GM15510 (cell line): ENCODE data around the gene DIPK1C.

Experiments
- POLR2A ChIP-seq: IDR thresholded peaks from 3 replicates; pipeline ENCODE4 v1.6.1; 2011; ENCODE audit warnings: borderline replicate concordance; ENCODE audit not compliant: insufficient read length; ENCODE audit errors: extremely low read depth

DIPK1C gene

GRCh38 chr18:74397572-74397971 lies 59.5 kb downstream of the DIPK1C start:
- TF ChIP-seq POLR2A, result no peak

GRCh38 chr18:74396171-74397169 lies 60.6 kb downstream of the DIPK1C start:
- no peak for TF ChIP-seq POLR2A

GRCh38 chr18:74395648-74396154 lies 61.4 kb downstream of the DIPK1C start:
- TF ChIP-seq POLR2A, result no peak

- no peak for TF ChIP-seq POLR2A
Measured at GRCh38 chr18:74395006-74395405, 62.1 kb downstream of the DIPK1C start.

GRCh38 chr18:74392323-74392722 lies 64.8 kb downstream of the DIPK1C start:
- no peak for TF ChIP-seq POLR2A

- no peak for TF ChIP-seq POLR2A
Measured at GRCh38 chr18:74390900-74391299, 66.2 kb downstream of the DIPK1C start.

GRCh38 chr18:74389991-74390390 lies 67.1 kb downstream of the DIPK1C start:
- TF ChIP-seq POLR2A, result no peak

- no peak for TF ChIP-seq POLR2A
Measured at GRCh38 chr18:74389171-74389927, 67.8 kb downstream of the DIPK1C start.

- TF ChIP-seq POLR2A, result no peak
Measured at GRCh38 chr18:74388227-74388626, 68.9 kb downstream of the DIPK1C start.

GRCh38 chr18:74387383-74387782 lies 69.7 kb downstream of the DIPK1C start:
- no peak for TF ChIP-seq POLR2A
